Ovary (tissue), 9 donors: ENCODE data around the gene UBR4. TPM values are rescaled to one million over a fixed set of nuclear protein-coding genes. Genes with fewer than 3 reads are reported as not detected.

Source experiments
- DNase-seq, 5 donors: peaks; one replicate each; pipeline ENCODE4 v3.0.0-alpha.2; 2019 to 2020
- H3K27ac ChIP-seq, 2 donors: fragments of 200-600 bp; one replicate each; pipeline versions ENCODE4 v1.5.1 to v1.8.0; 2019 to 2022
- H3K27me3 ChIP-seq: fragments of 200-600 bp; one replicate; pipeline ENCODE4 v1.8.0; 2022
- H3K36me3 ChIP-seq: fragments of 200-600 bp; sonication (generic); one replicate; pipeline ENCODE4 v1.5.1; 2019
- H3K4me1 ChIP-seq: one replicate; pipeline ENCODE4 v1.8.1; 2013; ENCODE audit warnings: mild to moderate bottlenecking, moderate library complexity; ENCODE audit not compliant: insufficient read depth
- H3K4me3 ChIP-seq: fragments of 200-600 bp; sonication (generic); one replicate; pipeline ENCODE4 v1.5.1; 2017
- H3K9me3 ChIP-seq, 2 donors: fragments of 200-600 bp in 1 of 2; sonication (generic) in 1 of 2; one replicate each; pipeline versions ENCODE4 v1.5.1 to v1.8.1; 2013 to 2019; ENCODE audit warnings: mild to moderate bottlenecking in 1 of 2, moderate library complexity in 1 of 2
- EP300 ChIP-seq: sonication (generic); formaldehyde crosslinking; IDR thresholded peaks from one replicate; pipeline ENCODE4 v1.6.1; 2017; ENCODE audit warnings: antibody characterized with exemption
- POLR2A ChIP-seq: fragments of 450-650 bp; IDR thresholded peaks from one replicate; pipeline ENCODE4 v1.6.1; 2017; ENCODE audit warnings: antibody characterized with exemption, mild to moderate bottlenecking, moderate library complexity
- WGBS, 3 donors: extraction: QIAGEN DNeasy Blood & Tissue Kit in 1 of 3; methylation state at CpG; one replicate each; pipeline versions ENCODE4 v1.1.5 to v1.1.7; 2013 to 2017; 5-methylcytosine and 5-hydroxymethylcytosine counted together
- intact Hi-C, 4 donors: fragments of 100-400 bp; cut with DNase I; formaldehyde crosslinking; loops; one replicate each; pipeline versions ENCODE4 v1.11.0 to v1.15.1; 2022 to 2023
- polyA plus RNA-seq, 2 donors: library from polyadenylated mRNA; stranded (reverse); fragments of 200-250 nt in 1 of 2; fragments of 350-450 nt in 1 of 2; fragmentation: Illumina TruSeq in 1 of 2; extraction: RNeasy Lipid Tissue Mini Kit (QIAGEN cat#74804) in 1 of 2; gene quantifications; one replicate each; pipeline ENCODE4 v1.2.3, GENCODE V29; 2013 to 2014
- total RNA-seq, 7 donors: library from RNA; depleted of rRNA in 2 of 7; stranded (reverse); fragments of >200 nt in 2 of 7; fragmentation: NEBNext Ultra II Directional in 3 of 7; extraction: Animal tissue kit (Norgen Biotek cat#: 25700) in 3 of 7; gene quantifications; one replicate each; pipeline versions ENCODE4 v1.1.0 to v1.2.4, GENCODE V29; 2016 to 2023
- TF ChIP-seq, protein P1 (sequence below), 3 donors: fragments of 450-650 bp in 2 of 3; fragments of 200-600 bp in 1 of 3; IDR thresholded peaks; one replicate each; pipeline versions ENCODE4 v1.5.1 to v1.8.0; 2016 to 2022; ENCODE audit warnings: antibody characterized with exemption in 3 of 3, mild to moderate bottlenecking in 1 of 3
- donor health status: DM: no; HTN: no; CAD: no; lungs with moderate emphysema.
- donor health status: DM: no; HTN: no; CAD: no.
- donor health status: Bipolar disorder and iron deficiency.
- donor health status: DM: yes; HTN: yes; CAD: no.
- donor health status: DM: no; HTN: no; CAD: no.
- donor health status: DM: yes; HTN: yes; CAD: no.

Gene UBR4
- total and polyA plus RNA-seq, 9 donors: 78.7 to 139 (median 118) TPM

- intact Hi-C loops: no loop called here
- H3K4me1 ChIP-seq: no peaks in the 10 kb centered on the region
- 43 to 61% (median 54%) methylated on average over 8 of the region's 8 CpGs for WGBS, 3 donors
- DNase-seq: no peak
- H3K9me3 ChIP-seq: no peaks in the 10 kb centered on the region
- H3K27ac ChIP-seq: no peak overlapping the region
- no peak overlapping the region for H3K4me3 ChIP-seq
- TF ChIP-seq, protein P1, sequence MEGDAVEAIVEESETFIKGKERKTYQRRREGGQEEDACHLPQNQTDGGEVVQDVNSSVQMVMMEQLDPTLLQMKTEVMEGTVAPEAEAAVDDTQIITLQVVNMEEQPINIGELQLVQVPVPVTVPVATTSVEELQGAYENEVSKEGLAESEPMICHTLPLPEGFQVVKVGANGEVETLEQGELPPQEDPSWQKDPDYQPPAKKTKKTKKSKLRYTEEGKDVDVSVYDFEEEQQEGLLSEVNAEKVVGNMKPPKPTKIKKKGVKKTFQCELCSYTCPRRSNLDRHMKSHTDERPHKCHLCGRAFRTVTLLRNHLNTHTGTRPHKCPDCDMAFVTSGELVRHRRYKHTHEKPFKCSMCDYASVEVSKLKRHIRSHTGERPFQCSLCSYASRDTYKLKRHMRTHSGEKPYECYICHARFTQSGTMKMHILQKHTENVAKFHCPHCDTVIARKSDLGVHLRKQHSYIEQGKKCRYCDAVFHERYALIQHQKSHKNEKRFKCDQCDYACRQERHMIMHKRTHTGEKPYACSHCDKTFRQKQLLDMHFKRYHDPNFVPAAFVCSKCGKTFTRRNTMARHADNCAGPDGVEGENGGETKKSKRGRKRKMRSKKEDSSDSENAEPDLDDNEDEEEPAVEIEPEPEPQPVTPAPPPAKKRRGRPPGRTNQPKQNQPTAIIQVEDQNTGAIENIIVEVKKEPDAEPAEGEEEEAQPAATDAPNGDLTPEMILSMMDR (IDR thresholded peaks at IDR 0.05): no peak
- H3K27me3 ChIP-seq: no peaks in the 10 kb centered on the region
- no peaks in the 10 kb centered on the region for H3K36me3 ChIP-seq
Measured at GRCh38 chr1:19091196-19091953, 118.7 kb downstream of the UBR4 start.

GRCh38 chr1:19089524-19089923 is 120.5 kb downstream of the UBR4 start:
- no peaks in the 10 kb centered on the region for H3K4me1 ChIP-seq
- DNase-seq: no peak
- TF ChIP-seq EP300 (no peak), POLR2A (no peak)
- TF ChIP-seq, protein P1 (IDR thresholded peaks at IDR 0.05): no peak
- no peaks in the 10 kb centered on the region for H3K27me3 ChIP-seq
- no peaks in the 10 kb centered on the region for H3K9me3 ChIP-seq
- H3K4me3 ChIP-seq: no peak overlapping the region
- intact Hi-C loops: loop anchor here in 1 of 4 donors (10.0 kb wide), 1 partner anchor 175 kb away; no protein-coding TSS in a partner anchor
- no peak overlapping the region for H3K27ac ChIP-seq
- 89 to 92% (median 92%) methylated on average over 4 of the region's 4 CpGs for WGBS, 3 donors
- H3K36me3 ChIP-seq: no peaks in the 10 kb centered on the region

- intact Hi-C loops: loop anchor here in 1 of 4 donors (10.0 kb wide), 1 partner anchor 174 kb away; no protein-coding TSS in a partner anchor
- Histone ChIP-seq H3K9me3 (no peaks in the 10 kb centered on the region), H3K36me3 (no peaks in the 10 kb centered on the region), H3K4me1 (no peaks in the 10 kb centered on the region), H3K27me3 (no peaks in the 10 kb centered on the region), H3K27ac (no peak overlapping the region), H3K4me3 (no peak overlapping the region)
- DNase-seq: no peak
- 79 to 86% (median 84%) methylated on average over 12 of the region's 12 CpGs for WGBS, 3 donors
- TF ChIP-seq, protein P1 (IDR thresholded peaks at IDR 0.05): no peak
- TF ChIP-seq POLR2A (no peak), EP300 (no peak)
Measured at GRCh38 chr1:19088717-19089442, 121.2 kb downstream of the UBR4 start.

DNA sequence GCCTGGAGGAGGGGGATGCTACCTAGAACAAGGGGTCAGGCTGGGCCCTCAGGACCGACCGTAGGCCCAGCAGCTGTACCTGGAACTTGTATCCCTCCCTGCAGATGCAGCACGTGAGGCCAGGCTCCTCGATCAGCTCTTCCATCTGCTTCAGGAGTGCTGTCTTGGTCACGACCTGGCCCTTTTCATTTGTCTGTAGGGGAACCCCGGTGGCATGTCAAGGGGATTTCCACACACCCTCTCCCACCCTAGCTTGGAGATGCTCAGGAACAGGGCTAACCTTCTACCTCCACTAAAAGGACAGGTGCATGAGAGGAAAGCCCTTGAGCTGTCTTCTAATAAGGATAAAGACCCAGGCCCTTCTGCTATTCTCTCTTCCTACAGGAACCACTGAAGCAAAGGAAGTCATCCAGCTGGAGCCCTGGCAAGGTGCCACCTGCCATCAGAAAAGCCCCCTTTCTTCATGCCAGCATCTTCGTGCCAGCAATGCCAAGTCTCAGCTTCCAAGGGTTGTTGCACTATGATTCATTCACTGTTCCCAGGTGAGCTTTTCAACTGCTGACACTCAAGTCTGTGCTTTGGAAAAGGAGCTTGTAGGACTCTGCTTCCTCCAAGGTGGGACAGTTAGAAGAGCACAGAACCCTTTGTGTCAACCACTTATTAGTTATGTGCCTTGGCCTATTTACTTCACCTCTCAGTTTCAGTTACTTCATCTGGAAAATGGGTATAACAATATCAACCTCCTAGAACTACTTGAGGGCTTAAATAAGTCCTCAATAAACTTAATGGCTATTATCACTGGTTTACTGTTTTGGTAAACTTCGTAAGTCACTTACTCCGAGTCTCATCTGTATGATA is 122.1 kb downstream of the UBR4 start:
- Histone ChIP-seq H3K27me3 (no peaks in the 10 kb centered on the region), H3K36me3 (no peaks in the 10 kb centered on the region), H3K4me3 (no peak overlapping the region), H3K4me1 (no peaks in the 10 kb centered on the region), H3K9me3 (no peaks in the 10 kb centered on the region), H3K27ac (no peak overlapping the region)
- DNase-seq: no peak
- intact Hi-C loops: loop anchor here in 1 of 4 donors (10.0 kb wide), 1 partner anchor 173 kb away; no protein-coding TSS in a partner anchor
- 72 to 77% (median 72%) methylated on average over 9 of the region's 9 CpGs for WGBS, 3 donors
- no peak for TF ChIP-seq POLR2A
- no peak for TF ChIP-seq EP300
- TF ChIP-seq, protein P1 (IDR thresholded peaks at IDR 0.05): no peak
